ENCODE data around the gene RASA3. TPM values are rescaled to one million over a fixed set of nuclear protein-coding genes. Genes with fewer than 3 reads are reported as not detected.

The RASA3 gene
- total and polyA plus RNA-seq, 2 of the 4 experiments (the other 2 are of a cell fraction), result 21.0 to 31.4 TPM

DNA sequence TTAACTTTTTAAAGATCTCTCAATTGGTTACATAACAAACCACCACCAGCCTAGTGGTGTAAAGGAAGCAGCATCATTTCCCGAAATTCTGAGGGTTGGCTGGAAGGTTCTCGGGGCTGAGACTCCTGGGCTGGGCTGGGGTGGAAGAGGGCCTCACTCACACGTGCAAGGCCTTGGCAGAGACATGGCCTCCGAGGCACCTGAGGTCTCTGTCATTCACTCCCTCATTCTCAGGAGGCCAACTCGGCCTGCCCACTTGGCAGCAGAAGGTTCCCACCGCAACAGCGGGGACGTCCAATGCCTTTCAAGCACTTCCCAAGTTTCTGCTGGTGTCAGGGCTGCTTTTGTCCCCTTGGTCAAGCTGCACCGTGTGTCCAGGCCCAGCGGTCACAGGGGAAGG lies 18.6 kb upstream of the RASA3 start:
- Histone ChIP-seq H2BK15ac (ENCODE audit: low read depth, low read length) (no peak overlapping the region), H3K14ac (replicated peaks; ENCODE audit: low read depth, low read length) (no peak overlapping the region), H4K8ac (ENCODE audit: low read depth in 2 of 2, low read length in 2 of 2) (no peak overlapping the region), H3K4me1 (ENCODE audit: control insufficient read depth, insufficient read depth, low read length) (no peaks in the 10 kb centered on the region), H2BK20ac (ENCODE audit: low read depth, low read length) (no peak overlapping the region), H3K79me1 (ENCODE audit: low read depth in 1 of 2, low read length in 2 of 2) (no peaks in the 10 kb centered on the region), H2AFZ (replicated peaks; ENCODE audit: low read length, poor library complexity) (no peak overlapping the region), H3K4me2 (ENCODE audit: low read depth, low read length) (no peak overlapping the region), H3K4me3 (ENCODE audit: insufficient read depth, low read depth, low read length) (no peak overlapping the region), H3K23ac (ENCODE audit: low read depth, low read length) (no peak overlapping the region), H4K20me1 (ENCODE audit: insufficient read depth, low read length) (no peaks in the 10 kb centered on the region; the same call in none of the 2 replicates), H3K9me3 (ENCODE audit: control insufficient read depth, insufficient read depth, low read length) (no peaks in the 10 kb centered on the region), H4K91ac (ENCODE audit: insufficient read depth, low read depth, low read length) (no peak overlapping the region), H2AK5ac (ENCODE audit: low read depth, low read length) (no peak overlapping the region), H3K18ac (ENCODE audit: low read depth, low read length) (no peak overlapping the region), H2BK120ac (ENCODE audit: low read depth, low read length) (no peak overlapping the region), H4K5ac (ENCODE audit: low read depth, low read length) (no peak overlapping the region), H3K27ac (ENCODE audit: insufficient read depth, low read length) (no peak overlapping the region), H3K56ac (ENCODE audit: extremely low read depth, insufficient read depth, low read length) (no peak overlapping the region), H3K9ac (ENCODE audit: low read depth, low read length) (no peak overlapping the region), H2BK5ac (ENCODE audit: low read depth, low read length, poor library complexity, severe bottlenecking) (no peak overlapping the region), H3K27me3 (ENCODE audit: control insufficient read depth, insufficient read depth, low read length) (peaks cover 23% of the 10 kb centered on the region), H2AK9ac (replicated peaks; ENCODE audit: low read depth, low read length, poor library complexity) (peak overlapping the region; percentile 85), H3K9me1 (ENCODE audit: insufficient read depth, low read length) (no peaks in the 10 kb centered on the region), H3K4ac (ENCODE audit: low read depth, low read length) (no peak overlapping the region), H3K36me3 (ENCODE audit: control insufficient read depth, insufficient read depth, low read length) (no peaks in the 10 kb centered on the region)
- POLR2A ChIA-PET (ENCODE audit: unreplicated experiment), result no interaction called here
- WGBS, 2 experiments (ENCODE audit: extremely low coverage in 2 of 2, insufficient read length in 1 of 2), result 93% methylated on average over 3 of the region's 10 CpGs; no CpG with 5 or more reads in 1 of the 2 experiments
- dilution Hi-C loops (cut with HindIII; ENCODE audit: low sequenced_read_pairs, unreplicated experiment) (no loop called here), intact Hi-C loops (cut with micrococcal nuclease) (no loop called here), in situ Hi-C loops (cut with MboI; ENCODE audit: low sequenced_read_pairs) (no loop called here)
- CTCF ChIA-PET, result no interaction called here
- TF ChIP-seq BHLHE40 (IDR thresholded peaks at IDR 0.05; ENCODE audit: low read depth, low read length), result no peak
- no peak for TF ChIP-seq CHD1 (IDR thresholded peaks at IDR 0.05; ENCODE audit: low read depth, low read length)
- TF ChIP-seq, protein P1, sequence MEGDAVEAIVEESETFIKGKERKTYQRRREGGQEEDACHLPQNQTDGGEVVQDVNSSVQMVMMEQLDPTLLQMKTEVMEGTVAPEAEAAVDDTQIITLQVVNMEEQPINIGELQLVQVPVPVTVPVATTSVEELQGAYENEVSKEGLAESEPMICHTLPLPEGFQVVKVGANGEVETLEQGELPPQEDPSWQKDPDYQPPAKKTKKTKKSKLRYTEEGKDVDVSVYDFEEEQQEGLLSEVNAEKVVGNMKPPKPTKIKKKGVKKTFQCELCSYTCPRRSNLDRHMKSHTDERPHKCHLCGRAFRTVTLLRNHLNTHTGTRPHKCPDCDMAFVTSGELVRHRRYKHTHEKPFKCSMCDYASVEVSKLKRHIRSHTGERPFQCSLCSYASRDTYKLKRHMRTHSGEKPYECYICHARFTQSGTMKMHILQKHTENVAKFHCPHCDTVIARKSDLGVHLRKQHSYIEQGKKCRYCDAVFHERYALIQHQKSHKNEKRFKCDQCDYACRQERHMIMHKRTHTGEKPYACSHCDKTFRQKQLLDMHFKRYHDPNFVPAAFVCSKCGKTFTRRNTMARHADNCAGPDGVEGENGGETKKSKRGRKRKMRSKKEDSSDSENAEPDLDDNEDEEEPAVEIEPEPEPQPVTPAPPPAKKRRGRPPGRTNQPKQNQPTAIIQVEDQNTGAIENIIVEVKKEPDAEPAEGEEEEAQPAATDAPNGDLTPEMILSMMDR (conservative IDR thresholded peaks at IDR 0.05; ENCODE audit: low read depth, low read length), result no peak
- TF ChIP-seq, protein P2, sequence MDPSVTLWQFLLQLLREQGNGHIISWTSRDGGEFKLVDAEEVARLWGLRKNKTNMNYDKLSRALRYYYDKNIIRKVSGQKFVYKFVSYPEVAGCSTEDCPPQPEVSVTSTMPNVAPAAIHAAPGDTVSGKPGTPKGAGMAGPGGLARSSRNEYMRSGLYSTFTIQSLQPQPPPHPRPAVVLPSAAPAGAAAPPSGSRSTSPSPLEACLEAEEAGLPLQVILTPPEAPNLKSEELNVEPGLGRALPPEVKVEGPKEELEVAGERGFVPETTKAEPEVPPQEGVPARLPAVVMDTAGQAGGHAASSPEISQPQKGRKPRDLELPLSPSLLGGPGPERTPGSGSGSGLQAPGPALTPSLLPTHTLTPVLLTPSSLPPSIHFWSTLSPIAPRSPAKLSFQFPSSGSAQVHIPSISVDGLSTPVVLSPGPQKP (IDR thresholded peaks at IDR 0.05; ENCODE audit: borderline replicate concordance, low read depth, low read length), result no peak
- TF ChIP-seq RFX5 (IDR thresholded peaks at IDR 0.05; ENCODE audit: low read depth, low read length), result no peak
- TF ChIP-seq RCOR1 (IDR thresholded peaks at IDR 0.05; ENCODE audit: insufficient replicate concordance, low read length), result no peak
- TF ChIP-seq RAD21 (IDR thresholded peaks at IDR 0.05; ENCODE audit: low read length), result no peak
- no peak for TF ChIP-seq MAFK (IDR thresholded peaks at IDR 0.05; ENCODE audit: low read depth, low read length)
- no peak for TF ChIP-seq POLR2A (IDR thresholded peaks at IDR 0.05; ENCODE audit: low read depth, low read length)
- no peak for TF ChIP-seq SMC3 (IDR thresholded peaks at IDR 0.05; ENCODE audit: low read depth, low read length)
- TF ChIP-seq NFE2L2 (IDR thresholded peaks at IDR 0.05; ENCODE audit: low read depth, low read length), result no peak
- TF ChIP-seq CEBPB (IDR thresholded peaks at IDR 0.05; ENCODE audit: low read depth, low read length), result no peak
- no peak for TF ChIP-seq MAZ (IDR thresholded peaks at IDR 0.05; ENCODE audit: borderline replicate concordance, low read depth, low read length)
- TF ChIP-seq, protein P3, sequence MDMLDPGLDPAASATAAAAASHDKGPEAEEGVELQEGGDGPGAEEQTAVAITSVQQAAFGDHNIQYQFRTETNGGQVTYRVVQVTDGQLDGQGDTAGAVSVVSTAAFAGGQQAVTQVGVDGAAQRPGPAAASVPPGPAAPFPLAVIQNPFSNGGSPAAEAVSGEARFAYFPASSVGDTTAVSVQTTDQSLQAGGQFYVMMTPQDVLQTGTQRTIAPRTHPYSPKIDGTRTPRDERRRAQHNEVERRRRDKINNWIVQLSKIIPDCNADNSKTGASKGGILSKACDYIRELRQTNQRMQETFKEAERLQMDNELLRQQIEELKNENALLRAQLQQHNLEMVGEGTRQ (IDR thresholded peaks at IDR 0.05; ENCODE audit: low read depth, low read length), result no peak
- no peak for TF ChIP-seq FOS (IDR thresholded peaks at IDR 0.05; ENCODE audit: low read depth, low read length)
- no peak for TF ChIP-seq MXI1 (IDR thresholded peaks at IDR 0.05; ENCODE audit: borderline replicate concordance, low read depth, low read length)
- ATAC-seq (ENCODE audit: low read depth) (no peak), DNase-seq (no peak)
- BruUV-seq (replicated peaks), result no TSS peak

Data from IMR-90 (cell line).